SK-N-SH (cell line): ENCODE results near the gene ABCB9. TPM values are rescaled to one million over a fixed set of nuclear protein-coding genes. Genes with fewer than 3 reads are reported as not detected.

ENCODE experiments used
- CTCF ChIA-PET: fragments of 300-600, 350-600 bp; formaldehyde crosslinking; extraction: SDS; loops from one replicate; lab custom pipeline; 2021; lab: Yijun Ruan, JAX
- POLR2A ChIA-PET: fragments of 350-600 bp; sonication (Branson Sonifier 250); formaldehyde crosslinking; extraction: SDS; loops from one replicate; lab custom pipeline; 2020; ENCODE audit warnings: antibody characterized with exemption, inconsistent platforms; lab: Yijun Ruan, JAX
- DNase-seq: peaks from one replicate; pipeline ENCODE4 v3.0.0; 2012
- H2AFZ ChIP-seq: fragments of 200-600 bp; sonication (generic); 2 replicates; pipeline ENCODE4 v1.8.1; 2016; ENCODE audit warnings: antibody characterized with exemption, mild to moderate bottlenecking, low read depth
- H3F3A ChIP-seq: fragments of 200-600 bp; sonication (generic); replicated peaks from 2 replicates; pipeline ENCODE3; 2016; ENCODE audit warnings: antibody characterized with exemption, mild to moderate bottlenecking; ENCODE audit not compliant: insufficient read depth
- H3K27ac ChIP-seq, 2 experiments: fragments of 200-500 bp in 1 of 2; fragments of 200-600 bp in 1 of 2; sonication (Bioruptor generic) in 1 of 2; sonication (generic), shearing (Covaris generic) in 1 of 2; 2 replicates each; pipeline versions ENCODE4 v1.5.1 to v1.6.1; 2014 to 2016; ENCODE audit warnings: low read depth in 2 of 2, inconsistent platforms in 1 of 2, low read length in 1 of 2, mild to moderate bottlenecking in 1 of 2, mixed read lengths in 1 of 2
- H3K27me3 ChIP-seq: fragments of 200-600 bp; sonication (generic), shearing (Covaris generic); 2 replicates; pipeline ENCODE4 v1.6.1; 2016; ENCODE audit warnings: mixed run types; ENCODE audit not compliant: insufficient read depth
- H3K36me3 ChIP-seq, 2 experiments: fragments of 200-500 bp in 1 of 2; fragments of 200-600 bp in 1 of 2; sonication (Bioruptor generic) in 1 of 2; sonication (generic) in 1 of 2; replicated peaks in 1 of 2; 2 replicates each; pipeline versions ENCODE3 to v1.5.1; 2014 to 2016; ENCODE audit warnings: low read length in 1 of 2, mild to moderate bottlenecking in 1 of 2; ENCODE audit not compliant: insufficient read depth in 2 of 2, control insufficient read depth in 1 of 2
- H3K4me1 ChIP-seq, 2 experiments: fragments of 200-500 bp in 1 of 2; fragments of 200-600 bp in 1 of 2; sonication (Bioruptor generic) in 1 of 2; sonication (generic), shearing (Covaris generic) in 1 of 2; 2 replicates each; pipeline versions ENCODE4 v1.5.1 to v1.6.1; 2014 to 2016; ENCODE audit warnings: low read depth in 1 of 2, low read length in 1 of 2, mixed run types in 1 of 2; ENCODE audit not compliant: insufficient read depth in 2 of 2, control insufficient read depth in 1 of 2
- H3K4me2 ChIP-seq: fragments of 200-600 bp; sonication (generic), shearing (Covaris generic); 2 replicates; pipeline ENCODE4 v1.6.1; 2017; ENCODE audit warnings: mixed run types
- H3K4me3 ChIP-seq, 2 experiments: fragments of 200-500 bp in 1 of 2; fragments of 200-600 bp in 1 of 2; sonication (Bioruptor generic) in 1 of 2; sonication (generic), shearing (Covaris generic) in 1 of 2; 2 replicates each; pipeline versions ENCODE4 v1.5.1 to v1.8.1; 2014 to 2016; ENCODE audit warnings: low read depth in 2 of 2, inconsistent platforms in 1 of 2, low read length in 1 of 2, mild to moderate bottlenecking in 1 of 2, mixed read lengths in 1 of 2, moderate library complexity in 1 of 2
- H3K79me2 ChIP-seq: fragments of 200-600 bp; sonication (generic); 2 replicates; pipeline ENCODE4 v1.8.1; 2017; ENCODE audit warnings: mild to moderate bottlenecking; ENCODE audit not compliant: insufficient read depth
- H3K9ac ChIP-seq: fragments of 200-600 bp; sonication (generic); 2 replicates; pipeline ENCODE4 v1.6.1; 2017; ENCODE audit warnings: mixed run types
- H3K9me2 ChIP-seq: fragments of 200-600 bp; sonication (generic); 2 replicates; pipeline ENCODE4 v1.6.1; 2017; ENCODE audit warnings: mixed run types
- H3K9me3 ChIP-seq: fragments of 200-600 bp; sonication (generic); 2 replicates; pipeline ENCODE4 v1.6.1; 2017; ENCODE audit warnings: mixed run types, mild to moderate bottlenecking, moderate library complexity
- H4K20me1 ChIP-seq: fragments of 200-600 bp; sonication (generic); 2 replicates; pipeline ENCODE4 v1.6.1; 2017; ENCODE audit warnings: mild to moderate bottlenecking, mixed run types; ENCODE audit not compliant: insufficient read depth
- ELF1 ChIP-seq: IDR thresholded peaks from 2 replicates; pipeline ENCODE4 v1.4.0; 2012
- EP300 ChIP-seq, 2 experiments: IDR thresholded peaks; 2 replicates each; pipeline versions ENCODE4 v1.4.0 to v1.6.1; 2012; ENCODE audit warnings: borderline replicate concordance in 1 of 2, low read depth in 1 of 2, low read length in 1 of 2
- EZH2phosphoT487 ChIP-seq: fragments of 200-600 bp; sonication (generic); IDR thresholded peaks from 2 replicates; pipeline ENCODE4 v1.6.1; 2017; ENCODE audit warnings: low read depth, mixed run types, mild to moderate bottlenecking, antibody characterized with exemption, moderate library complexity, borderline replicate concordance
- FOXM1 ChIP-seq: IDR thresholded peaks from 2 replicates; pipeline ENCODE4 v1.4.0; 2012; ENCODE audit warnings: low read depth, mild to moderate bottlenecking
- MAX ChIP-seq: IDR thresholded peaks from 2 replicates; pipeline ENCODE4 v1.4.0; 2012; ENCODE audit warnings: low read depth
- MEF2A ChIP-seq: IDR thresholded peaks from 2 replicates; pipeline ENCODE4 v1.4.0; 2012; ENCODE audit warnings: low read depth, borderline replicate concordance
- MXI1 ChIP-seq: IDR thresholded peaks from 2 replicates; pipeline ENCODE4 v1.6.1; 2012; ENCODE audit warnings: mild to moderate bottlenecking, low read depth, low read length, improper control_type of control experiment
- RAD21 ChIP-seq: IDR thresholded peaks from 2 replicates; pipeline ENCODE4 v1.6.1; 2012; ENCODE audit warnings: mild to moderate bottlenecking, low read length
- RCOR1 ChIP-seq: fragments of 150-350 bp; IDR thresholded peaks from 2 replicates; pipeline ENCODE4 v1.6.1; 2017; ENCODE audit warnings: antibody characterized with exemption, low read length
- REST ChIP-seq: IDR thresholded peaks from 2 replicates; pipeline ENCODE4 v1.6.1; 2012; ENCODE audit warnings: mild to moderate bottlenecking, low read depth, low read length, moderate library complexity
- RFX5 ChIP-seq: IDR thresholded peaks from 2 replicates; pipeline ENCODE4 v1.6.1; 2012; ENCODE audit warnings: mild to moderate bottlenecking, improper control_type of control experiment, low read length
- SIN3A ChIP-seq: IDR thresholded peaks from 2 replicates; pipeline ENCODE4 v1.6.1; 2012; ENCODE audit warnings: low read depth, mild to moderate bottlenecking, low read length, moderate library complexity, borderline replicate concordance
- TCF12 ChIP-seq: IDR thresholded peaks from 2 replicates; pipeline ENCODE4 v1.4.0; 2012
- USF2 ChIP-seq: fragments of 150-350 bp; IDR thresholded peaks from 2 replicates; pipeline ENCODE4 v1.6.1; 2017; ENCODE audit warnings: antibody characterized with exemption, low read length, low read depth, borderline replicate concordance
- WGBS: methylation state at CpG from one replicate; pipeline ENCODE4 v1.1.6; 2017; ENCODE audit warnings: low lambda C conversion rate; 5-methylcytosine and 5-hydroxymethylcytosine counted together
- polyA plus RNA-seq, 3 experiments: library from polyadenylated mRNA; depleted of rRNA; stranded (reverse); fragments of >200 nt; gene quantifications; 2 replicates each; pipeline ENCODE4 v1.2.3, GENCODE V29; 2012

The ABCB9 gene
- polyA plus RNA-seq, 1 of the 3 experiments (the other 2 are of a cell fraction) = 6.2 TPM

GRCh38 chr12:122899887-122900286 is 66.4 kb downstream of the ABCB9 start:
- Histone ChIP-seq H3K4me2 (no peak overlapping the region), H3K9me2 (no peaks in the 10 kb centered on the region), H3K4me1 (peaks cover 3 to 6% of the 10 kb centered on the region in 2 experiments; a peak in 2 of 4 replicates), H3K79me2 (peaks cover 7% of the 10 kb centered on the region), H3K9me3 (no peaks in the 10 kb centered on the region), H3F3A (peaks cover 24% of the 10 kb centered on the region), H2AFZ (no peak overlapping the region), H3K4me3 (no peak overlapping the region), H3K36me3 (no peaks in the 10 kb centered on the region)
- POLR2A ChIA-PET = no interaction called here
- 94% methylated on average over 6 of the region's 6 CpGs for WGBS
- no peak for DNase-seq
- TF ChIP-seq FOXM1 = no peak
- TF ChIP-seq USF2 = no peak
- no peak for TF ChIP-seq RCOR1
- no peak for TF ChIP-seq MXI1
- TF ChIP-seq MEF2A = no peak
- TF ChIP-seq RAD21 = no peak
- TF ChIP-seq EZH2phosphoT487 = no peak
- TF ChIP-seq REST = no peak
- no peak for TF ChIP-seq SIN3A
- no peak for TF ChIP-seq RFX5
- no peak for TF ChIP-seq EP300 (IDR thresholded peaks at IDR 0.05; ENCODE audit: borderline replicate concordance in 1 of 2, low read depth in 1 of 2, low read length in 1 of 2)
- TF ChIP-seq ELF1 = no peak
- TF ChIP-seq, all 33 proteins: peak for 0
- Histone ChIP-seq H4K20me1 (no peaks in the 10 kb centered on the region), H3K27me3 (no peaks in the 10 kb centered on the region), H3K27ac (no peak overlapping the region), H3K9ac (no peak overlapping the region)
- CTCF ChIA-PET = interaction anchor here (0.7 kb wide), 1 partner anchor 39 kb away, joined by 3 read pairs; no protein-coding TSS in a partner anchor

- Histone ChIP-seq H3K79me2 (peaks cover 39% of the 10 kb centered on the region), H3K9ac (no peak overlapping the region), H3K9me3 (no peaks in the 10 kb centered on the region), H2AFZ (peak overlapping the region; percentile 66; the same call in 1 of the 2 replicates), H3F3A (peaks cover 24% of the 10 kb centered on the region), H3K4me3 (0 out of 4 replicates have a peak overlapping the region, but pooled peaks of 1 of the 2 experiments have one; percentile 81), H3K27me3 (no peaks in the 10 kb centered on the region), H3K4me1 (peaks cover 5 to 20% of the 10 kb centered on the region in 2 experiments; a peak in 3 of 4 replicates)
- ChIA-PET CTCF (interaction anchor here (0.9 to 2.3 kb wide), 6 partner anchors 8 to 341 kb away, joined by 3 to 5 read pairs (median 4); no protein-coding TSS in a partner anchor), POLR2A (interaction anchor here (0.5 kb wide), 1 partner anchor 109 kb away, joined by 3 read pairs; no protein-coding TSS in a partner anchor)
- no peak for TF ChIP-seq USF2
- TF ChIP-seq TCF12 = no peak
- no peak for TF ChIP-seq RFX5
- TF ChIP-seq MAX = no peak
- TF ChIP-seq, all 33 proteins: peak for 0
- Histone ChIP-seq H4K20me1 (peaks cover 21% of the 10 kb centered on the region; the same call in 1 of the 2 replicates), H3K27ac (peak overlapping the region in 1 of 2 experiments; percentile 18; a peak in 1 of 4 replicates), H3K4me2 (no peak overlapping the region), H3K36me3 (no peaks in the 10 kb centered on the region), H3K9me2 (no peaks in the 10 kb centered on the region)
- WGBS = 89% methylated on average over 7 of the region's 7 CpGs
- no peak for DNase-seq
These were observed 69.6 kb downstream of the ABCB9 start for GRCh38 chr12:122896662-122897061.
